ENCODE measurements around the gene B3GALT6.
A peak's percentile ranks its signal among the peaks of the same experiment; 100 is the strongest.

B3GALT6 gene

DNA sequence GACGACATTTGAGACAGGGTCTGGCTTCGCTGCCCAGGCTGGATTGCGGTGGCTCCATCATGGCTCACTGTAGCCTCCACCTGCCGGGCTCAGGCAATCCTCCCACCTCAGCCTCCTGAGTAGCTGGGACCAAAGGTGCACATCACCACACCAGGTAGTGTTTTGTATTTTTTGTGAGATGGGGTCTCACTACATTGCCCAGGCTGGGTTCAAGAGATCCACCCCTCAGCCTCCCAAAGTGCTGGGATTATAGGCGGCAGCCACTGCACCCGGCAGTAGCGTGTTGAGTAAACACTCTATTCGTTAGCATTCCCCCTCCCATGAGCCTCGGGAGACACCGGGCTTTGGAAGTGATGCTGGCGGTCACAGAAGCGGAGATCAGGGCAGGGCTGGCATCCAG lies 21.3 kb downstream of the B3GALT6 start:
- H3K27ac ChIP-seq (ENCODE audit: extremely low read depth, low read depth, low read length): no peak overlapping the region
- peaks cover 6 to 56% of the 10 kb centered on the region in 2 experiments; a peak in 2 of 3 replicates for H3K36me3 ChIP-seq (ENCODE audit: control insufficient read depth in 2 of 2, insufficient read depth in 1 of 2, low read length in 2 of 2)
- no peaks in the 10 kb centered on the region for H3K9me3 ChIP-seq (ENCODE audit: control insufficient read depth, insufficient read depth, low read depth, low read length)
- TF ChIP-seq ZNF10 (tag by site-specific recombination; IDR thresholded peaks at IDR 0.05): no peak
- TF ChIP-seq ZNF121 (tag by site-specific recombination; IDR thresholded peaks at IDR 0.05): peak; percentile 100
- POLR2A ChIA-PET: no interaction called here
- H3K4me1 ChIP-seq (ENCODE audit: control insufficient read depth, insufficient read depth, low read length): no peaks in the 10 kb centered on the region; the same call in 1 of the 2 replicates
- H3K4me3 ChIP-seq (ENCODE audit: low read depth, low read length): no peak overlapping the region
- CTCF ChIA-PET: no interaction called here

DNA sequence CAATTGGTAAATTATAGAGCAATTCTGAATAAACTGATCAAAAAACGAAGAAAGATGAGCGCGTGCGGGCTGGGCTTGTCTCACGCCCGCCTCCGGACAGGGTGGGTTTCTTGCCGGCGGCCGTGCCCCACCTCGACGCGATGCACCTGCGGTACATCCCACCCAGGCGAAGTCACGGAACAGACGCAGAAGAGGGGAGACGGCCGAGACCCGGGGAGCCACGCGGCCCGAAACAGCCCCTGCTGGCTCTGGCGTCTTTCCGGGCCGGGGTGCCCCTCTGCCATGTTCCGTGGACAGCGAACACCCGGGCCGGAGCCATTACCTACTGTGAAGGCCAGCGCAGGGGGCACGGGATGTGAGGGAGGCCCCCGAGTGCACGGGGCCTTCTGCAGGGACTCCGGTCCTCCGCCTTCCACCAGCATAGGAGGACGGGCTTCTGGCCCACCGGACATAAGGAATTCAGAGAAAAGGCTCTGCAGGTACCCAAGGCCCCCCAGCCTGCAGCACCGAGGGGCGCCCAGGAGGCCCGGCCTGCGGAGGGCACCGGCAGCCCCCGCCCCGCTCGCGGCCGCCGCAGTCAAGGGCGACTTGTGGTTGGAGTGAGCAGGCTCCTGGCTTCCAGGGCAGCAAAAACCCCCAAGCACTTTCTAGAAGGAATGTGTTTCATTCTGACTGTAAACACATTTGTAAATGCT lies 22.1 kb downstream of the B3GALT6 start:
- Histone ChIP-seq H3K9me3 (ENCODE audit: control insufficient read depth, insufficient read depth, low read depth, low read length) (no peaks in the 10 kb centered on the region), H3K36me3 (ENCODE audit: control insufficient read depth in 2 of 2, insufficient read depth in 1 of 2, low read length in 2 of 2) (peaks cover 6 to 64% of the 10 kb centered on the region in 2 experiments; a peak in 2 of 3 replicates), H3K4me1 (ENCODE audit: control insufficient read depth, insufficient read depth, low read length) (no peaks in the 10 kb centered on the region; the same call in 1 of the 2 replicates), H3K4me3 (ENCODE audit: low read depth, low read length) (no peak overlapping the region), H3K27ac (ENCODE audit: extremely low read depth, low read depth, low read length) (no peak overlapping the region)
- no peak for TF ChIP-seq KLF10 (tag by site-specific recombination; IDR thresholded peaks at IDR 0.05)
- TF ChIP-seq ZNF350 (tag by site-specific recombination; IDR thresholded peaks at IDR 0.05): no peak
- TF ChIP-seq ZNF48 (tag by site-specific recombination; IDR thresholded peaks at IDR 0.05): no peak
- no peak for TF ChIP-seq ZNF549 (tag by site-specific recombination; IDR thresholded peaks at IDR 0.05)
- TF ChIP-seq MZF1 (tag by site-specific recombination; IDR thresholded peaks at IDR 0.05; ENCODE audit: borderline replicate concordance): no peak
- CTCF ChIA-PET: no interaction called here
- POLR2A ChIA-PET: no interaction called here

DNA sequence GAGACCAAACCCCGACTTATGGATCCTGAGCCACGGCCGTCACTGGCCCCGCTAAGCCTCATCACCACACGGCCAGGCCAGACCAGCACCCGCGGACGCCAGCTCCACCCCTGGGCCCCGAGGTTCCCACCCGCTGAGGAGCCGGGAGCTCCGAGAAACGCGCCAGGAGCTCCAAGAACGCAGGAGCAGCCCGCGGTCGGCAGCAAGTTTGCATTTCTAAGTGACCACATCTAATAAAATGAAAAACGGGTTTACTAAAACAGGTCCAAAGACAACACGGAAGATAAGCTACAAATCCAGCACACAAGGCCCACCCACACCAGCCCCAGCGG lies 22.6 kb downstream of the B3GALT6 start:
- H3K4me3 ChIP-seq (ENCODE audit: low read depth, low read length): no peak overlapping the region
- H3K27ac ChIP-seq (ENCODE audit: extremely low read depth, low read depth, low read length): 0 out of 2 replicates have a peak overlapping the region, but pooled peaks have one; percentile 14
- no peaks in the 10 kb centered on the region for H3K9me3 ChIP-seq (ENCODE audit: control insufficient read depth, insufficient read depth, low read depth, low read length)
- TF ChIP-seq ZNF701 (tag by site-specific recombination; IDR thresholded peaks at IDR 0.05) (no peak), ZNF138 (tag by site-specific recombination; IDR thresholded peaks at IDR 0.05; ENCODE audit: borderline replicate concordance) (no peak), ZNF121 (tag by site-specific recombination; IDR thresholded peaks at IDR 0.05) (no peak)
- ChIA-PET CTCF (no interaction called here), POLR2A (no interaction called here)
- H3K4me1 ChIP-seq (ENCODE audit: control insufficient read depth, insufficient read depth, low read length): no peaks in the 10 kb centered on the region; the same call in 1 of the 2 replicates
- peaks cover 6 to 70% of the 10 kb centered on the region in 2 experiments; a peak in 2 of 3 replicates for H3K36me3 ChIP-seq (ENCODE audit: control insufficient read depth in 2 of 2, insufficient read depth in 1 of 2, low read length in 2 of 2)

DNA sequence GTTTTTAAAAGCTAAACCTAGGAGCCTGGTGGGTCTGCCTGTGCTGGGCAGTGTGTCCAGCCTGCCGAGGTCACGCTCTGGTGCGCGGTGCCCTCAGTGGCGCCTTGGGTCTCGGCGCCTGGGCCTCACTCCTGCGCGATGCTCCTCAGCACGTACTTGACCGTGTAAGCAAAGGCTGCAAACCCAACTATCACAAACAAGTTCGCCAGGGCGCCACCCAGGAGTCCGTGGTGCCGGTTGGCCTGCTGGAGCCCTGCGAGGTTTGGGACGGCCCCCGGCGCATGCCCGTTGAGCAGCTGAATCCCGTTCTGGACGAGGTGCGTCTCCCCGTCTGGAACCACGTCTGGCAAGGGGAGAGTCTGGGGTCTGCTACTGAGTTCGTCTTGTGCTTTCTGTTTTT lies 23.0 kb downstream of the B3GALT6 start:
- Histone ChIP-seq H3K9me3 (ENCODE audit: control insufficient read depth, insufficient read depth, low read depth, low read length) (no peaks in the 10 kb centered on the region), H3K4me1 (ENCODE audit: control insufficient read depth, insufficient read depth, low read length) (no peaks in the 10 kb centered on the region; the same call in 1 of the 2 replicates), H3K36me3 (ENCODE audit: control insufficient read depth in 2 of 2, insufficient read depth in 1 of 2, low read length in 2 of 2) (peaks cover 6 to 74% of the 10 kb centered on the region in 2 experiments; a peak in 2 of 3 replicates), H3K27ac (ENCODE audit: extremely low read depth, low read depth, low read length) (0 out of 2 replicates have a peak overlapping the region, but pooled peaks have one; percentile 14), H3K4me3 (ENCODE audit: low read depth, low read length) (no peak overlapping the region)
- ChIA-PET CTCF (no interaction called here), POLR2A (no interaction called here)
- TF ChIP-seq, protein P1, sequence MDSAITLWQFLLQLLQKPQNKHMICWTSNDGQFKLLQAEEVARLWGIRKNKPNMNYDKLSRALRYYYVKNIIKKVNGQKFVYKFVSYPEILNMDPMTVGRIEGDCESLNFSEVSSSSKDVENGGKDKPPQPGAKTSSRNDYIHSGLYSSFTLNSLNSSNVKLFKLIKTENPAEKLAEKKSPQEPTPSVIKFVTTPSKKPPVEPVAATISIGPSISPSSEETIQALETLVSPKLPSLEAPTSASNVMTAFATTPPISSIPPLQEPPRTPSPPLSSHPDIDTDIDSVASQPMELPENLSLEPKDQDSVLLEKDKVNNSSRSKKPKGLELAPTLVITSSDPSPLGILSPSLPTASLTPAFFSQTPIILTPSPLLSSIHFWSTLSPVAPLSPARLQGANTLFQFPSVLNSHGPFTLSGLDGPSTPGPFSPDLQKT (IDR thresholded peaks at IDR 0.05; ENCODE audit: borderline replicate concordance, low read depth, low read length): no peak
- TF ChIP-seq ZNF223 (tag by site-specific recombination; IDR thresholded peaks at IDR 0.05): no peak
- TF ChIP-seq ZNF248 (tag by site-specific recombination; IDR thresholded peaks at IDR 0.05): no peak
- TF ChIP-seq, protein P2, sequence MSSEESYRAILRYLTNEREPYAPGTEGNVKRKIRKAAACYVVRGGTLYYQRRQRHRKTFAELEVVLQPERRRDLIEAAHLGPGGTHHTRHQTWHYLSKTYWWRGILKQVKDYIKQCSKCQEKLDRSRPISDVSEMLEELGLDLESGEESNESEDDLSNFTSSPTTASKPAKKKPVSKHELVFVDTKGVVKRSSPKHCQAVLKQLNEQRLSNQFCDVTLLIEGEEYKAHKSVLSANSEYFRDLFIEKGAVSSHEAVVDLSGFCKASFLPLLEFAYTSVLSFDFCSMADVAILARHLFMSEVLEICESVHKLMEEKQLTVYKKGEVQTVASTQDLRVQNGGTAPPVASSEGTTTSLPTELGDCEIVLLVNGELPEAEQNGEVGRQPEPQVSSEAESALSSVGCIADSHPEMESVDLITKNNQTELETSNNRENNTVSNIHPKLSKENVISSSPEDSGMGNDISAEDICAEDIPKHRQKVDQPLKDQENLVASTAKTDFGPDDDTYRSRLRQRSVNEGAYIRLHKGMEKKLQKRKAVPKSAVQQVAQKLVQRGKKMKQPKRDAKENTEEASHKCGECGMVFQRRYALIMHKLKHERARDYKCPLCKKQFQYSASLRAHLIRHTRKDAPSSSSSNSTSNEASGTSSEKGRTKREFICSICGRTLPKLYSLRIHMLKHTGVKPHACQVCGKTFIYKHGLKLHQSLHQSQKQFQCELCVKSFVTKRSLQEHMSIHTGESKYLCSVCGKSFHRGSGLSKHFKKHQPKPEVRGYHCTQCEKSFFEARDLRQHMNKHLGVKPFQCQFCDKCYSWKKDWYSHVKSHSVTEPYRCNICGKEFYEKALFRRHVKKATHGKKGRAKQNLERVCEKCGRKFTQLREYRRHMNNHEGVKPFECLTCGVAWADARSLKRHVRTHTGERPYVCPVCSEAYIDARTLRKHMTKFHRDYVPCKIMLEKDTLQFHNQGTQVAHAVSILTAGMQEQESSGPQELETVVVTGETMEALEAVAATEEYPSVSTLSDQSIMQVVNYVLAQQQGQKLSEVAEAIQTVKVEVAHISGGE (tag by site-specific recombination; conservative IDR thresholded peaks at IDR 0.05; ENCODE audit: low read depth): no peak
- TF ChIP-seq ZNF121 (tag by site-specific recombination; IDR thresholded peaks at IDR 0.05): no peak
- TF ChIP-seq ZNF600 (tag by site-specific recombination; IDR thresholded peaks at IDR 0.05): no peak
- TF ChIP-seq MZF1 (tag by site-specific recombination; IDR thresholded peaks at IDR 0.05; ENCODE audit: borderline replicate concordance): no peak
- TF ChIP-seq, protein P3, sequence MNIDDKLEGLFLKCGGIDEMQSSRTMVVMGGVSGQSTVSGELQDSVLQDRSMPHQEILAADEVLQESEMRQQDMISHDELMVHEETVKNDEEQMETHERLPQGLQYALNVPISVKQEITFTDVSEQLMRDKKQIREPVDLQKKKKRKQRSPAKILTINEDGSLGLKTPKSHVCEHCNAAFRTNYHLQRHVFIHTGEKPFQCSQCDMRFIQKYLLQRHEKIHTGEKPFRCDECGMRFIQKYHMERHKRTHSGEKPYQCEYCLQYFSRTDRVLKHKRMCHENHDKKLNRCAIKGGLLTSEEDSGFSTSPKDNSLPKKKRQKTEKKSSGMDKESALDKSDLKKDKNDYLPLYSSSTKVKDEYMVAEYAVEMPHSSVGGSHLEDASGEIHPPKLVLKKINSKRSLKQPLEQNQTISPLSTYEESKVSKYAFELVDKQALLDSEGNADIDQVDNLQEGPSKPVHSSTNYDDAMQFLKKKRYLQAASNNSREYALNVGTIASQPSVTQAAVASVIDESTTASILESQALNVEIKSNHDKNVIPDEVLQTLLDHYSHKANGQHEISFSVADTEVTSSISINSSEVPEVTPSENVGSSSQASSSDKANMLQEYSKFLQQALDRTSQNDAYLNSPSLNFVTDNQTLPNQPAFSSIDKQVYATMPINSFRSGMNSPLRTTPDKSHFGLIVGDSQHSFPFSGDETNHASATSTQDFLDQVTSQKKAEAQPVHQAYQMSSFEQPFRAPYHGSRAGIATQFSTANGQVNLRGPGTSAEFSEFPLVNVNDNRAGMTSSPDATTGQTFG (tag by site-specific recombination; IDR thresholded peaks at IDR 0.05; ENCODE audit: borderline replicate concordance): no peak
- TF ChIP-seq ZNF560 (tag by site-specific recombination; IDR thresholded peaks at IDR 0.05; ENCODE audit: borderline replicate concordance): no peak
- no peak for TF ChIP-seq ZNF792 (tag by site-specific recombination; IDR thresholded peaks at IDR 0.05)
- TF ChIP-seq ZBTB7A (tag by site-specific recombination; IDR thresholded peaks at IDR 0.05; ENCODE audit: low read depth): no peak
- TF ChIP-seq ZNF707 (tag by site-specific recombination; IDR thresholded peaks at IDR 0.05): no peak
- no peak for TF ChIP-seq OVOL3 (tag by site-specific recombination; IDR thresholded peaks at IDR 0.05)
- no peak for TF ChIP-seq ZNF530 (tag by site-specific recombination; IDR thresholded peaks at IDR 0.05; ENCODE audit: low read depth)
